Neural crest cell (in vitro differentiated cells): ENCODE measurements around the gene CIAO2B. TPM values are rescaled to one million over a fixed set of nuclear protein-coding genes. Genes with fewer than 3 reads are reported as not detected.
A peak's percentile ranks its signal among the peaks of the same experiment; 100 is the strongest.

Source experiments
- DNase-seq: peaks from one replicate; pipeline ENCODE4 v3.0.0; 2021; ENCODE audit warnings: low read depth, mixed read lengths, low spot score
- H3K27ac Mint-ChIP-seq: one replicate; pipeline ENCODE4 v1.8.0; 2021; ENCODE audit warnings: mild to moderate bottlenecking, mixed read lengths; ENCODE audit not compliant: unreplicated experiment
- H3K27me3 Mint-ChIP-seq: 2 replicates; pipeline ENCODE4 v1.8.0; 2021; ENCODE audit warnings: low read depth, mild to moderate bottlenecking, mixed read lengths
- H3K36me3 Mint-ChIP-seq: 2 replicates; pipeline ENCODE4 v1.8.0; 2021; ENCODE audit warnings: low read depth, mild to moderate bottlenecking, mixed read lengths
- H3K4me1 Mint-ChIP-seq: 2 replicates; pipeline ENCODE4 v1.8.0; 2021; ENCODE audit warnings: mixed read lengths
- H3K4me3 Mint-ChIP-seq: one replicate; pipeline ENCODE4 v1.8.0; 2021; ENCODE audit warnings: mild to moderate bottlenecking, mixed read lengths
- H3K9me3 Mint-ChIP-seq: 2 replicates; pipeline ENCODE4 v1.8.0; 2021; ENCODE audit warnings: mixed read lengths
- long read RNA-seq: library from polyadenylated mRNA; unstranded; transcript quantifications from one replicate; pipeline ENCODE4 v2.0.0, GENCODE V29; 2020
- total RNA-seq: library from RNA; stranded (reverse); gene quantifications from 2 replicates; pipeline ENCODE4 v1.2.1, GENCODE V29; 2021
- TF ChIP-seq, protein P1 (sequence below): fragments of 200-600 bp; sonication (generic); conservative IDR thresholded peaks from 2 replicates; pipeline ENCODE4 v1.5.0; 2021; ENCODE audit warnings: antibody characterized with exemption, mild to moderate bottlenecking

Gene CIAO2B
- 73.8 and 77.5 TPM in 2 replicates for total RNA-seq
- long read RNA-seq, transcript CIAO2B-201 (5 exons, 676 nt) = major isoform, 11 of 13 reads
- long read RNA-seq, partial matches to known transcripts = 1 of 13 reads
- long read RNA-seq, other reads (novel, unspliced or antisense) = 1 of 13 reads

DNA sequence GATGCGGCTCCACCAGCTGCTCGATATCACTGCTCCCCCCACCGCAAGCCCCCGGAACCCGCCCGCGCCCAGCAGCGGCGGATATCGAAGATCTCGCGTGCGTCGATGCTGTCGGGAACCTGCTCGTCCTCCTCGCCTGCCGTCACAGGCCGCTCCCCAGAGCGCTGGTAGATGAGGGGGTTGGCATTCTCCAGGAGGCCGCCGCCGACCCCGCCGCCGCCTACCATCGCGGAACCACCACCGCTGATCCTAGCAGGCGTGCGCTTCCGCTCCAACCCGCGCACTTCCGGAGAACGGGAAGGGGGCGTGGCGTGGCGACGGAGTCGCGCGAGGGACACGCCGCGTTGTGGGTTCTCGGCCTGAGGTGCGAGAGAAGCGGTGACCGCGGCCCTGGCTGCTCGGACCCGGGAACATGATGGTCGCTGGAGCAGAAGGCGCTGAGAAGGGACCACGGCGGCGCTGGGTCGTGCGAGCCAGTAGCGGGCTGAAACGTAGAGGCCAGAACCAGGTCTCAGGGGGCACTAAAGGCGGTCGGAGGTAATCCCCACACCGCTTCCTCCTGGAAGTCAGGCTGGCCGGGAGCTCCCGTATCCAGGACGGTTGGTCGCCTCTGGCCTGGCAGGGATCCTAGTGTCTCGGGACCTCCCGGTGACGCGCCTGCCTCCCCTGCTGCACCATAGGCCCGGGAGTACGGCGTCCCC is at the start of gene CIAO2B:
CIAO2B (minus strand) TSS at position 265 of the 701 bp plus-strand sequence; CDS start at position 227, 38 bp downstream.
- no peaks in the 10 kb centered on the region for H3K27me3 Mint-ChIP-seq

DNA sequence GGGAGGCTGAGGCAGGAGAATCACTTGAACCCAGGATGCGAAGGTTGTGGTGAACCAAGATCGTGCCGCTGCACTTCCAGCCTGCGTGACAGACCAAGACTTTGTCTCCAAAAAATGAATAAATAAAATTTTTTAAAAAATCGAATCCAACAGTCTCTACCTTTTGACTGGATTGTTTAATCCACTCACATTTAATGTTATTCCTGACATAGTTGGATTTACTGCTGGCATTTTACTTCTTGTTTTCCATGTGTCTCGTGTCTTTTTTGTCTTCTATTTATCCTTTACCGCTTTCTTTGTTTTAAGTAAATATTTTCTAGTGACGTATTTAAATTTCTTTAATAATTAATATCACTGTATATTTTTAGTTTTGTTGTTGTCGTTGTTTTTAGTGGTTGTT is 48.8 kb upstream of the CIAO2B start:
- TF ChIP-seq, protein P1, sequence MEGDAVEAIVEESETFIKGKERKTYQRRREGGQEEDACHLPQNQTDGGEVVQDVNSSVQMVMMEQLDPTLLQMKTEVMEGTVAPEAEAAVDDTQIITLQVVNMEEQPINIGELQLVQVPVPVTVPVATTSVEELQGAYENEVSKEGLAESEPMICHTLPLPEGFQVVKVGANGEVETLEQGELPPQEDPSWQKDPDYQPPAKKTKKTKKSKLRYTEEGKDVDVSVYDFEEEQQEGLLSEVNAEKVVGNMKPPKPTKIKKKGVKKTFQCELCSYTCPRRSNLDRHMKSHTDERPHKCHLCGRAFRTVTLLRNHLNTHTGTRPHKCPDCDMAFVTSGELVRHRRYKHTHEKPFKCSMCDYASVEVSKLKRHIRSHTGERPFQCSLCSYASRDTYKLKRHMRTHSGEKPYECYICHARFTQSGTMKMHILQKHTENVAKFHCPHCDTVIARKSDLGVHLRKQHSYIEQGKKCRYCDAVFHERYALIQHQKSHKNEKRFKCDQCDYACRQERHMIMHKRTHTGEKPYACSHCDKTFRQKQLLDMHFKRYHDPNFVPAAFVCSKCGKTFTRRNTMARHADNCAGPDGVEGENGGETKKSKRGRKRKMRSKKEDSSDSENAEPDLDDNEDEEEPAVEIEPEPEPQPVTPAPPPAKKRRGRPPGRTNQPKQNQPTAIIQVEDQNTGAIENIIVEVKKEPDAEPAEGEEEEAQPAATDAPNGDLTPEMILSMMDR = no peak
- Mint-ChIP-seq H3K27ac (no peak overlapping the region), H3K9me3 (no peaks in the 10 kb centered on the region), H3K4me1 (no peaks in the 10 kb centered on the region), H3K4me3 (no peak overlapping the region), H3K36me3 (no peaks in the 10 kb centered on the region), H3K27me3 (peaks cover 17% of the 10 kb centered on the region)
- no peak for DNase-seq

More for the DNA sequence above, at the start of gene CIAO2B:
- Mint-ChIP-seq H3K36me3 (no peaks in the 10 kb centered on the region), H3K4me1 (peaks cover 45% of the 10 kb centered on the region), H3K27ac (peak within 1 kb of the TSS; percentile 96), H3K9me3 (no peaks in the 10 kb centered on the region), H3K4me3 (peak within 1 kb of the TSS; percentile 97)
- DNase-seq = peak; percentile 83
- TF ChIP-seq, protein P1 = no peak

DNA sequence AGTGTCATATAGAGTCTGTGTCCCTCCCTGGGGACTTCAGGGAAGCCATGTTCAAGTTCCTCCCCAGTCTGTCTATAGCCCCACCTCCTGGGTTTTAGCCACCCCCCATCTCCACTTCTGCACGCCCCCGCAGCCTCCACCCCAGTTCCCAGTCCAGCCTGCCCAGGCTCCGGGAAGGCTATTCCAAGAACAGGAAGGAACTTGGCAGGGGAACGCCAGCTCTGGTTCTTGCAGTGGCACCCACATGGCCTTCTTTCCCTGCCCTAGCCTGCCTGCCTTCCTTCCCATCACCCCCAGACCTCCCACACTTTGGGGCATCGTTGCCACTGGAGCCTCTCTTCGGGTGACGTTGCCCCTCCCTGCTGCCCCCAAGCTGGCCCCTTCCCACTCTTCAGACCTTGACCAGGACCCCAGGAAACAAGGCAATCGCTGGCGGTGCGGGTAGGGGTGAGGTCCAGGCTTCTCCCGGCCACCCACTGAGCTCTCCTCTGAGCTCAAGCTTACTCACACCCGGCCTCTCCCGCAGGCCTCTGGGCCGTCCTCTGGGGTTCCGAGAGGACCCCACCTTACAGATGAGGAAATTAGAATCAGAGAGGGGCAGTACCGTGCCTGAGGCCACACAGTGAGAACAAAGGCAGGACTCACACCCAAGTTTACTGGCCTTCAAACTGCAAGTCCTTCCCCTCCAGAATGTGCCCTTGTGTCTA is 45.0 kb upstream of the CIAO2B start:
- H3K27ac Mint-ChIP-seq = no peak overlapping the region
- DNase-seq = no peak
- TF ChIP-seq, protein P1 = no peak

DNA sequence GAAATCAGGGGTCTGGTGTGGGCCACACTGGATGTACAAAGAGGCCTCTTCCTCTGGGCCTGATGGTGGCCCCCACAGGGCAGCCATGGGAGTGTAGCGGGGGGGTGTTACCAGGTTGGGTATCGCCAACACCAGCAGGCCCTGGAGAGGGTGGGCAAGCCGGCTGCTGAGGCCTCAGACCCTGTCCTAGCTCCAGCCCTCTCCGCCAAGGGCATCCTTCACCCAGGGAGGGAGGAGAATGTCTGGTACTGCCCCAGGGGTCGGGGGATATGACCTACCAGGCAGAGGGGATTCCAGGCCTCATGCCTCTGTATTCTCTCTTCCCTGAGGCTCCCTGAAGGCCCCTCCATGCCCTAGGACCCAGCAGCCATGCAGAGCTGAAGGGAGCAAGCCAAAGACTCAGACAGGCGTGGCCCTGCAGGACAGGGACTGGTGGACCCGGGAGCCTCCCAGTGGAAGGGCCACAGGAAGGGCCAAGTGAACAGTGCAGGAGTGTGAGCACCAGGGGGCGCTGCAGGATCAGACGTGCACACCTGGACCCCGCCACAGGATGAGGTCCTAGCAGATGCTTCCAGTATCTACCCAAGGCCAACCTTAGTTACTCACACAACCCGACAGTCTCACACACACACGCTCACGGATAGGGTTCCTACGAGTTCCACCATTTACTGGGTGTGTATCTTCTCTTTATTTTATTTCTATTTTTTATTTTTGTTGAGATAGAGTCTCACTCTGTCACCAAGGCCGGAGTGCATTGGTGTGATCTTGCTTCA is 43.3 kb upstream of the CIAO2B start:
- TF ChIP-seq, protein P1 = peak; percentile 97
- Mint-ChIP-seq H3K9me3 (no peaks in the 10 kb centered on the region), H3K27ac (no peak overlapping the region), H3K4me3 (no peak overlapping the region), H3K27me3 (peaks cover 18% of the 10 kb centered on the region), H3K4me1 (peaks cover 12% of the 10 kb centered on the region), H3K36me3 (no peaks in the 10 kb centered on the region)
- peak; percentile 91 for DNase-seq

More for the DNA sequence above, 45.0 kb upstream of the CIAO2B start:
- H3K36me3 Mint-ChIP-seq = no peaks in the 10 kb centered on the region
- H3K4me3 Mint-ChIP-seq = no peak overlapping the region
- H3K27me3 Mint-ChIP-seq = peaks cover 20% of the 10 kb centered on the region
- peaks cover 12% of the 10 kb centered on the region for H3K4me1 Mint-ChIP-seq
- H3K9me3 Mint-ChIP-seq = no peaks in the 10 kb centered on the region

DNA sequence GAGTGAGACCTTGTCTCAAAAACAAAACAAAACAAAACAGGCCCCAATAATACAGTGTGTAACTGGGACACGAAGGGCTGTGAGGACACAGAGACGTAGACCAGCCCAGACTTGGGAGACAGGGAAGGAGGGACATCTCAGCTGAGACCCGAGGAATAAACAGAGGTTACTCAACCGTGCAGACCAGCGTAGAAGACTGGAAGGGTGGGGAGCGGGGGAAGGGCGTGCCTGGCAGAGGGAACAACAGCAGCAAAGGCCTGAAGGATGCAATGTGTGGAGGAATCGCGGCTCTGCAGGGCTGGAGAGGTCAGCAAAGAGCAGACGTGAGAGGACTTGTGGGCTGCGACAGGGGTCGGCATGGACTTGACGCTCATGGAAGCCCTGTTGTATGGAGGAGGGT is 42.5 kb upstream of the CIAO2B start:
- TF ChIP-seq, protein P1 = no peak
- no peak for DNase-seq
- H3K4me3 Mint-ChIP-seq = no peak overlapping the region
- peaks cover 12% of the 10 kb centered on the region for H3K4me1 Mint-ChIP-seq
- peaks cover 13% of the 10 kb centered on the region for H3K27me3 Mint-ChIP-seq
- no peak overlapping the region for H3K27ac Mint-ChIP-seq
- no peaks in the 10 kb centered on the region for H3K36me3 Mint-ChIP-seq
- no peaks in the 10 kb centered on the region for H3K9me3 Mint-ChIP-seq
